Germinal center (tissue), 1 donor: ENCODE data around the gene OOSP4B.
"Not testable (repeated sequence)": the region's sequence is repeated elsewhere in the genome, so short reads cannot be mapped to it uniquely, and the experiment has no call there.

Source experiments
- DNase-seq: peaks from one replicate; pipeline ENCODE4 v3.0.0; 2012; ENCODE audit warnings: mixed read lengths, low spot score

OOSP4B gene

DNA sequence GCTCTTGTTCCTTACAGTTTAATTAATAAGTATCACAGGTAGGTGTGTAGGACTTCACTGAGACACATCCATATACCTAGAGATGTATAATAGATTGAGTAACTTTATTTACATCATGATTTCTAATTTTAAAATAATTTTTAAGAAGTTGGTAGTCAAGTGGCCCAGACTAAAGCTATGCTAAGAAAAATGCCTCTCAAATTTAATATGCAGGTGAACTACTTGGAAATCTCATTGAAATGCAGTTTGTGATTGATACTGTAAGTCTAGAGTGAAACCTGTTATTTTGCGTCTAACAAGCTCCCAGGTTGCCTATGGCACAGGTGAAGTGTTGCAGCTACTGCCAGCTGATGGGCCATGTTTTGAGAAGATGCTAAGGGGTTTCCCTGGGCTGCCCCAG, at the start of gene OOSP4B:
Gene OOSP4B (plus strand): TSS at position 301 of the 400 bp plus-strand sequence.
- no peak for DNase-seq

DNA sequence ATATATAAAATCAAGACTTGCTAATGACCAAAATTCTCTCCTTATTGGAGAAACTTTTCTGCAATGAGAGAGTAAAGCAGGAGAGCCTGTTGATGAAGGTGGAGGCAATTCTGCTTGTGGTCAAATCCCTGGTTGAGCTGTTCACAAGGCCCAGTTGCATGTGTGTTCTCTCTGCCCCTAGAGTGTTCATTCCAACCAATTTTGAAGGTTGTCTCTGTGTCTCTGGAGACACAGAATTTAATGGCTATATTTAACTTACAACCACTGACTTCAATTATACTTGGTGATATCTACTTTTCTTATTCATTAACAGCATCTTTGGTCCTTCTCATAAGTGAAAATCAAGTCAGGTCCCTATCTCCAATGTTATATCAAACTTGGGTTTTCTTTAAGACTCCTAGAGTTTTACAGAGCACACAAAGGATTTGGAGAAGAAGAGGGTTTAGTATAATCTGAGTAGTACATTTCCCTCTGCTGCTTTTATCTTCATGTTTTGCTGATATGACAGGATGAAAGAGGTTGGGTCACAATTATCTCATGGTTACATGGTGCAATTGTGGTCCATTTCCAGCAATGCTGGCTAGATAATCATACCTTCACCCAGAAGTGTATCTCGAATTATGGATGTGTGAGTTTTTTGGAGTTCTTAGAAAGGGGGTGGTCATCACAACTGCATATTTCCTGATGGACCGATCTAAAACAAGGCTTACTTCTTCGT, 49.1 kb upstream of the OOSP4B start:
- no peak for DNase-seq

DNA sequence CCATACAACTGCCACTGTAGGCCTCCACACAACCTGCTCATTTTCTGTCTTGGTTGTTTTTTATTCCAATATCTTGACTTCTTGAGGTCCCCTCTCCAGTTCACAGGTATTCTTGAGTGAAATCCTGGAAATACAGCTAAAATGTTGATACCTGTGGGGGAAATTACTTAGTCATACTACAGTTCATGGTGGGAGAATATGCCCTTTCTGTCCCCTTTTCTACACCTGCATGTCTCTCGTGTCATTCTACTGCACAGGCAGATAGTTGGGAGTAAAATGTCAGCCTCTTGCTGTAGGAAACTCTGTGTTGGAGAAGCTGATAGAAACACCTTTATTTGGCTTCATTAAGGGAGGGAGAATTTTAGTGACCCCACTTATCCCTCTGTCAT, 48.6 kb upstream of the OOSP4B start:
- no peak for DNase-seq

DNA sequence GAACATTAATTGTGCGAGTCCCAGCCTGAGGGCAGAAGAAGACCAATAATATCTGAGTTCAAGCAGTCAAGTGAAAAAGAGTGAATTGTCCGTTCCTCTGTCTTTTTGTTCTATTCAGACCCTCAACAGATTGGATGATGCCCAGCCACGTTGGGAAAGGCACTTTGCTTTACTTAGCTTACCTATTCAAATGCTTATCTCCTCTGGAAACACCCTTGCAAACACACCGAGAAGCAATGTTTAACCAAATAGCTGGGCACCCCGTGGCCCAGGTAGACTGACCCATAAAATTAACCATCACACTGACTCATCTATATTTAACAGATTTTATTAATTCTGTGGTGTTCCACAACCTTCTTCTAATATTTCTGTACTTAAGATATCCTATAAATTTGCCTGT, 43.9 kb upstream of the OOSP4B start:
- no peak for DNase-seq

DNA sequence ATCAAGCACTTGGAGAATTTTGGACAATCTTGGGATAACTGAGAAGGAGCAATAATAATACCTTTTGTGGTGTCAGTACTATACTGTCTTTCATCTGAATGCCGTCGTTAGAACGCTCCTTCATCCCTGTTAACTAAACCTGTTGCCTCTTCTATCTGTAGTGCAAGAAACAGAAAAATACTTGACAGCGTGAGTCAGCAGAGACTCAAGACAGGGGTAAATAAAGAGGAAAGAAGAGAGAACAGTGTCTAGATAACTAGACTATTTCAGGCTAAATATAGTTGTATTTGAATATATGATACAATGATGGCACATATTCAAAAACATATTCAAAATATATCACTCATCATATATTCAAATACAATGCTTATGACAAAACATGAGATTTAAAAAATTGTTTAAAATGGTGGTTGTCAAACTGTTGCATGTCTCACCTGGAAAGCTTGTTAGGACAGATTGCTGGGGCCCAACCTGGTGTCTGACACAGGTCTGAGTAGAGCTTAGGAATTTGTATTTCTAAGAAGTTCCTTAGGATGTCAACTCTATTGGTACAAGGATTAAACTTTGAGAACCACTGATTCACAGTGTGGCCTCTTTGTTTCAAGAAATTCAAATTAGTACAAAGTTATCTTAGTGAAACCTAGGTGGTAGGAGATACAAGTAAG, 35.7 kb upstream of the OOSP4B start:
- DNase-seq: no peak

DNA sequence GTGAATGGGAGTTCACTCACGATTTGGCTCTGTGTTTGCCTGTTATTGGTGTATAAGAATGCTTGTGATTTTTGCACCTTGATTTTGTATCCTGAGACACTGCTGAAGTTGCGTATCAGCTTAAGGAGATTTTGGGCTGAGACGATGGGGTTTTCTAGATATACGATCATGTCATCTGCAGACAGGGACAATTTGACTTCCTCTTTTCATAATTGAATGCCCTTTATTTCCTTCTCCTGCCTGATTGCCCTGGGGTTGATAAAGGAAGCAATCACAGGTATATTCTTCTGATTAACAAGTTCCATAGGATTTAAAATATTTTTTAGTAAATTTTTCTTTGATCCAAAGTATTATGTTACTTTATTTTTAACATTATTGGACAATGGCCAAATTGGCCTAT, 34.9 kb upstream of the OOSP4B start:
- not testable (repeated sequence) for DNase-seq

DNA sequence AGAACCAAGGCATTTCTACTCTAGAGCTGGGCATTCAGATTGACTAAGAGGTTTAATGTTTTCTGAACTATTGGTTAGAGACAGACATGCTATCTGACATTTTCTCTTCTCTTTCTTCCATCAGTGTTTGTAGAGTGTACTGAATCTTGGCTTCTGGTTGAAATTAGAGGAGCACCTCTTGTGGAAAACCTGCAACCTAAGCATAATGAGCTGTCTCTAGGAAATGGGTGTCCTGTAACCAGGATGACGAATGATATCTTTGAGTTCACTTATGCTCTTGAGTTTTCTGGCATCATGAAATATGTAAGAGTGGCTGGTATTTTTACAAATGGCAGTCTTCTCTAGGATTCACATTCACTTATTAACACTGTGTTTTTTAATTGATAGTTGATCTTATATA, 33.8 kb upstream of the OOSP4B start:
- no peak for DNase-seq

DNA sequence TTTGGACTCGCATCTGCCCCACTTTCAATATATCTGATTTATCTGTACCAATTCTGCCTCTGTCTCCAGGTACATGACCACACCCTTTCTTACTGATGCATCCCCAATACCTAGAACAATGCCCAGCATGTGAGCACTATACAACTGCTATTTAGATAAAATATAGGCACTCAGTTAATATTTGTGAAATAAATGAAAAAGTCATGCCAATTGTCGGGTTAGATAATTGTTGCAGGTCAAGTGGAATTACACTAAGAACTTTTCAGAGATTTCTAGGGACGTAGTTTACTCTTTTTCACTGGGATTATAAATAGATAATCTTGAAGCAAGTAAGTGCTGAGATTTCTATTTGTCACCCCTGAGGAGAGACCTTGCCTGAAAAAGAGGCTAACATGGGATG, 32.6 kb upstream of the OOSP4B start:
- no peak for DNase-seq

DNA sequence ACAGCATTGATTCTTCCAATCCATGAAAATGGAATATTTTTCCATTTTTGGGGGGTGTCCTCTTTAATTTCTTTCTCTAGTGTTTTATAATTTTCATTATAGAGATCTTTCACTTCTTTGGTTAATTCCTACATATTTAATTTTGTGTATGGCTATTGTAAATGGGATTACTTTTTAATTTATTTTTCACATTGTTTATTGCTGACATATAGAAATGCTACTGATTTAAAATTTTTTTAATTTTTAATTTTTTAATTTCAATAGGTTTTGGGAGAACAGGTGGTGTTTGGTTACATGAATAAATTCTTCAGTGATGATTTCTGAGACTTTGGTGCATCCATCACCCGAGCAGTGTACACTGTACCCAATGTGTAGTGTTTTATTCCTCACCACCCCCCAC, 26.6 kb upstream of the OOSP4B start:
- DNase-seq: no peak

DNA sequence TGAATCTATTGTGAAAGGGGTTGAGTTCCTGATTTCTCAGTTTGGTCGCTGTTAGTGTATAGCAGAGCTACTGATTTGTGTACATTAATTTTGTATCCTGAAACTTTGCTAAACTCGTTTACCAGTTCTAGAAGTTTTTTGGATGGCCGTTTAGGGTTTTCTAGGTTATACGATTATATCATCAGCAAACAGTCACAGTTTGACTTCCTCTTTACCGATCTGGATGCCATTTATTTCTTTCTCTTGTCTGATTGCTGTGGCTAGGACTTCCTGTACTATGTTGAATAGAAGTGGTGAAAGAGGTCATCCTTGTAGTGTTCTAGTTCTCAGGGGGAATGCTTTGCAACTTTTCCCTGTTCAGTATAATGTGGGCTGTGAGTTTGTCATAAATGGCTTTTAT, 24.6 kb upstream of the OOSP4B start:
- DNase-seq: no peak

DNA sequence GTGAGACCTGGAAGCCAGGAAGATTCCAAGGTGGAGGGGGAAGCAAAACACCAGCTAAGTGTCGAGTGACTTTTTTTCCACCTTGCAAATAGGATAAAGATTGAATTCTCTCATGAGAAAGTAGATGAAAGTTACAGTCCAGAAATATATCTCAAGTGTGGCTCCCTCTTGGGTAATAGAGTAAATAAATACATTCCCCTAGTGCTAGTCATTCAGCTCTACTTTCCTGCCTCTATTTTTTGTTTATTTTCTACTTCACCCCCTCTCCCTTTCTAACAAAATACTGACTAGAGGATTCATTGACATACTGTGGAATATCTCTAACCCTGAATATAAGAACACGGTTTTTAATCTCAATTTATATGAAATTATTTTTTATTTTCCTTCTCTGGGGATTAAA, 19.2 kb upstream of the OOSP4B start:
- DNase-seq: no peak

DNA sequence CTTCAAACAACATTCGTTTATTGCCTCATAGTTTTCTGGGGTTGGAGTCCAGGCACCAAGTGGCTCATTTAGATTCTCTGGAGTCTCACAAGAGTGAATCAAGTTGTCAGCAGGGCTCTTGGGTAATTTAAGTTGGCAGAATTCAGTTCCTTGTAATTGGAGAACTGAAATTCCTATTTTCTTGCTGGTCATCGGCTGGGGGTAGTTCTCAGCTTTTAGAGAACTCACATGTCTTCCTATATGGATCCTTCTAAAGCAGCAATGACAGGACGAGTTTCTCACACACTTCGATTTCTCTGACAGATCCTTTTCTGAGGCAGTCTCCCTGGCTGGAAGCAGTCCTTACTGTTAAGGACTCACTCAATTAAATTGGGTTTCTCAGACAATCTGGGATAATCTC, 17.3 kb upstream of the OOSP4B start:
- DNase-seq: no peak

DNA sequence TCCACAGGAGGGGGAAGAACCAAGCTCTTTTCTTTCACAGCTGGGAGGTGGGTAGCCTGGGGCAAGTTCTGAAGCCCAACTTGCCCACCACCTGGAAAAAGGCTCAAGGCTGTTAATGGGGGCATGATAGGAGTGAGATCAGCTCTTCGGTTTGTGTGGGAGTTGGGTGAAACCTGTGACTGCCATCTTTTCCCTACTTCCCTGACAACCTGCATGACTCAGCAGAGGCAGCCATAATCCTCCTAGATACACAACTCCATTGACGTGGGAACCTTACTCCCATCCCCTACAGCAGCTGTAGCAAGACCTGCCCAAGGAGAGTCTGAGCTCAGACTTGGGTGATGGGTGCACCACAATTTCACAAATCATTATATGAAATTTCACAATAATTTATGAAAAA, 13.3 kb upstream of the OOSP4B start:
- DNase-seq: no peak

DNA sequence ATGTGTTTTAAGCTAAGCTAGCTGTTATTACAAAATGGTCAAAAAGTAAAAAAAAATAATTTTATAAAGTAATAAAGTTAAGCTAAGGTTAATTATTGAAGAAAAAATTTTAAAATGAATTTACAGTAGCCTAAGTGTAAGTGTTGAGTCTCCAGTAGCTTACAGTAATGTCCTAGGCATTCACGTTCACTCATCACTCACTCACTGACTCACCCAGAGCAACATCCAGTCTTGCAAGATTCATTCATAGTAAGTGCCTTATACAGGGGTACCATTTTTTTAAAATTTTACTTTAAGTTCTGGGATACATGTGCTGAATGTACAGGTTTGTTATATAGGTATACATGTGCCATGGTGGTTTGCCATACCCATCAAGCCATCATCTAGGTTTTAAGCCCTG, 11.6 kb upstream of the OOSP4B start:
- no peak for DNase-seq

DNA sequence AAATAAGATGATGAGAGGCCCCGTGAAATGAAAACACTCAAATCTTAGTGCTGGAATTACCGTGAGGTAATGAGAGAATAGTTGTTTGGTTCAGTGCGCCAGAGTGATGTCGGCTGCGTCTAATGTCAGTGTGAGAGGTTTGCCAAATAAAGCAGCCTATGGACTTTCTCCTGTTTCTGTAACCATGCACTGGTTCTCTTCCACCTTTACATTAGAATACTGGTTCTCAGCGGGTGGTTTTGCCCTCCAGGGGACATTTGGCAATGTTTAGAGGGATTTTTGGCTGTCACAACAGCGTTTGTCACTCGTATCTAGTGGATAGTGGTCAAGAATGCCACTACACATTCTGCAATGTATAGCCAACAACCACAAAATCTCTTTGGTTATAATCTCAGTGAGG, 1.1 kb downstream of the OOSP4B start:
- no peak for DNase-seq

DNA sequence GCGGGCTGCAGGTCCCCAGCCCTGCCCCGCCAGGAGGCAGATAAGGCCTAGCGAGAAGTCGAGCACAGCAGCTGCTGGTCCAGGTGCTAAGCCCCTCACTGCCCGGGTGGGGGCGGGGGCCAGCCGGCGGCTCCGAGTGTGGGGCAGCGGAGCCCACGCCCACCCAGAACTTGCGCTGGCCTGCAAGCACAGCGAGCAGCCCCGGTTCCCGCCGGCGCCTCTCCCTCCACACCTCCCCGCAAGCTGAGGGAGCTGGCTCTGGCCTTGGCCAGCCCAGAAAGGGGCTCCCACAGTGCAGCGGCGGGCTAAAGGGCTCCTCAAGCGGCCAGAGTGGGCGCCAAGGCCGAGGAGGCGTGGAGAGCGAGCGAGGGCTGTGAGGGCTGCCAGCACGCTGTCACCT, 3.4 kb downstream of the OOSP4B start:
- DNase-seq: not testable (repeated sequence)

DNA sequence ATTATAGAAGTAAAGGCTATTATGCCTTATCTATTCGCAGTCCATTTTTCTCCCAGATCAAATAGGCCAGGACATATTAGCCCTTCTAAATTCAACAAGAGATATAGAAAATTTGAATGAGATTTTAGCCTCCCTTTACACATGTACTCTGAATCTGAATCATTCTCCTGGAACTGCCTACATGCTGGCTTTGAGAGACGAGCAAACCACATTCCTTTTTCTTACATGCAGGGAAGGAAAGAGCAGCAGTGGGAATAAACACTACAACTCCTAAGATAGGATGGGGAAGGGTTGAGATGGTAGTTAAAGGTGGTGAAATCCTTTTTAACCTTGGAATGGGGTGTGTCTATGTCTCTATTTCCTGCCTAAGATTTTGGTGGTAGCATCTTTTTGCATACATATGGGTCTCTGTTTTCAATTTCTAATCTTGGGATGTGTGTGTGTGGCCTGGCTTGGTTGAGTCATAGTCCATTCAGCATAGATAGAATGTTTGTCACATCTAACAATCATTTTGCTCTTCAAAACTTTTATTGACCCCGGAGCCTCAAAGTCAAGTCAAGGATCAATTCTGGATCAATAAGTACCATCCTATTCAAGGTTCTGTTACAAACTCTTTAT, 12.1 kb downstream of the OOSP4B start:
- no peak for DNase-seq

DNA sequence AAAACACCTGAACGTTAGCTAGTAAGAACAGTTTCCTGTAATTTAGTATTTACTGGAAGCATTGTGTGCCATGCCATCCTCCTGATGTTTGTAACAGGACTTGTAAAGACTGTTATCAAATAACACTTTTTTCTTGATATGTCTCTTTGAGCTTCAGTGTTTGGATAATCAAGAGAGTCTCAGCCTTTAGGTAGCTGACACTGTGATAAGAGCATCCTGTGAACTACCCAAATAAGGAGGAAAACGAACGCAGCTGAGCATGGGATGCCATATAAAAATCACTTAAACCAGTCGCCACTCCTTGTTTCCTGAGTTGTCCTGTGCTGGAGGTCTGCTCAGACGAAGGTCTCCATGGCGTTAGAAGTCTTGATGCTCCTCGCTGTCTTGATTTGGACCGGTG, 23.1 kb downstream of the OOSP4B start, which contains the start of gene OOSP2:
Gene OOSP2 (plus strand): TSS at position 301 of the 400 bp plus-strand sequence. CDS start 51 bp downstream, at position 352.
- no peak for DNase-seq

DNA sequence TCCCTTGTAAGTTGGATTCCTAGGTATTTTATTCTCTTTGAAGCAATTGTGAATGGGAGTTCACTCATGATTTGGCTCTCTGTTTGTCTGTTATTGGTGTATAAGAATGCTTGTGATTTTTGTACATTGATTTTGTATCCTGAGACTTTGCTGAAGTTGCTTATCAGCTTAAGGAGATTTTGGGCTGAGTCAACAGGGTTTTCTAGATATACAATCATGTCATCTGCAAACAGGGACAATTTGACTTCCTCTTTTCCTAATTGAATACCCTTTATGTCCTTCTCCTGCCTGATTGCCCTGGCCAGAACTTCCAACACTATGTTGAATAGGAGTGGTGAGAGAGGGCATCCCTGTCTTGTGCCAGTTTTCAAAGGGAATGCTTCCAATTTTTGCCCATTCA, 33.4 kb downstream of the OOSP4B start:
- not testable (repeated sequence) for DNase-seq

DNA sequence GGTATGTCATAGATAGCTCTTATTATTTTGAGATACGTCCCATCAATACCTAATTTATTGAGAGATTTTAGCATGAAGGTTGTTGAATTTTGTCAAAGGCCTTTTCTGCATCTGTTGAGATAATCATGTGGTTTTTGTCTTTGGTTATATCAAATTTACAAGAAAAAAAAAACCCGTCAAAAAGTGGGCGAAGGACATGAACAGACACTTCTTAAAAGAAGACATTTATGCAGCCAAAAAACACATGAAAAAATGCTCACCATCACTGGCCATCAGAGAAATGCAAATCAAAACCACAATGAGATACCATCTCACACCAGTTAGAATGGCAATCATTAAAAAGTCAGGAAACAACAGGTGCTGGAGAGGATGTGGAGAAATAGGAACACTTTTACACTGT, 33.9 kb downstream of the OOSP4B start:
- not testable (repeated sequence) for DNase-seq

DNA sequence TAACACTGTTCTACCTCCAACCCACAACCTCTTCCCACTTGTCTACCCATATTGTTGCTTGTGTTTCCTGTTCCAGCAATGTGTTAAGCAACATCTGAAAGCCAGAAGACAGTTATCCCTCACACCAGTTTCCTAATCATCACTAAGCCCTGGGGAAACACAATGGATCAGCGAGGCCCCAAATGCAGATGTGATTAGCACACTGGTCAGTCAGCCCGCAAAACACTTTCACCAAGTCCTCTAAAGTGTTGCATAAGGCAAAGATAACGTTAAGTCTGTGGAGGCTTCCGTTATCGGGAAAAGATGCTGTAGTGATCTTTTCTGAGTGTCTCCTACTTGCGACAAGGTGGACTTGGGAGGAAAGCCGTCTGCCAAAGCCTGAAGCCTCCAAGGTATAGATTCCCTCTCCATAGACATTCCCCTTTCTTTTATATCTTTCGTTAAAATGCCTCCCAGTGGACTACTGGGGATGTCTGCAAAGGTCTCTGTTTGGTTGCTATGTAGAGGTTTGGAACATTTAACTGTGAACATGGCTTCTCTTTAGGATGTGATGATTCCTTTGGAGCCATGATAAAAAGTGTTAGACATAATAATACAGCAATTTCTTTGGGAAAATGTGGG, 39.5 kb downstream of the OOSP4B start, which contains the start of gene MS4A3:
Gene MS4A3 (plus strand): TSS at position 317 of the 621 bp plus-strand sequence. CDS start 4,496 bp downstream, outside the sequence.
- DNase-seq: no peak

DNA sequence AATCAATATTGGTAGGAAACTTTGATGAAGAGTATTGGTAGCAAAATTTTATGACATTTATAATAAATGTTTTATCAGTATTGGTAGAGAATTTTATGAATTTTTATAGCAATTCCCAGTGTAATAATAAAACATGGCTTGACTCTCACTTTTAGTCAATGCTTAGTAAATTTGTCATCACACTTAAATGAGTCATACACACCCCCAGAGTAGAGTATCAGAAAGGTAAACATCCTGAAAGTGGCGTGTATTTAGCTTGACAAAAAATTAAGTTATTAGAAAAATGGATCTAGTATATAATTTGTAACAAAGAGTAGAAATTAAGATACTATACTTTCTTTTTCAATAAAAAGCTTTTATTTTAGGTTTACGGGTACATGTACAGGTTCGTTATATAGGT, 42.1 kb downstream of the OOSP4B start:
- no peak for DNase-seq
